Forelimb muscle (tissue), 1 donor: Measurements from ENCODE around the gene MITF. TPM values are rescaled to one million over a fixed set of nuclear protein-coding genes. Genes with fewer than 3 reads are reported as not detected.
A peak's percentile ranks its signal among the peaks of the same experiment; 100 is the strongest.
"Not testable (repeated sequence)": the region's sequence is repeated elsewhere in the genome, so short reads cannot be mapped to it uniquely, and the experiment has no call there.

Experiments used
- DNase-seq: peaks from one replicate; pipeline ENCODE4 v3.0.0-alpha.2; 2013; ENCODE audit warnings: low read depth
- polyA plus RNA-seq: library from polyadenylated mRNA; unstranded; fragments of 120-200 nt; gene quantifications from one replicate; pipeline ENCODE4 v1.2.1, GENCODE V29; 2013; ENCODE audit not compliant: insufficient read length

The MITF gene
- polyA plus RNA-seq, 1 donor = 6.8 TPM

DNA sequence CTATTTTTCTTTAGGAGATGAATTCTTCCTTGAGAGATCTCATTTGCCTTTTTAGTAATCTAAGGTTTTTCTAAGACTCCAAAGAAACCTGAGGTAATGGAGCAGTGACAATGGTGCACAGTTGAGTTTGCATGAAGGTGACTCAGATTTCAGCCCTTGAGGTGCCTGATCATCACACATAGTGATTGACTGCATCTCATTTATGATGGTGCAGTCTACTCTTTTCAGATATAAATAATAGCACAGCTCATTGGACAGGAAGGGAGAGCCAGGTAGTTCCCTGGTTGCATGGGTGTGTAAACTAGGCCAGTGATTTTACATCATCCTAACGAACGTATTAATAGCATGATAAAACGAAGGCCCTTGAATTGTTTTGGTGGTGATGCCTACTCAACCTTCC is 174.2 kb downstream of the MITF start:
- no peak for DNase-seq

DNA sequence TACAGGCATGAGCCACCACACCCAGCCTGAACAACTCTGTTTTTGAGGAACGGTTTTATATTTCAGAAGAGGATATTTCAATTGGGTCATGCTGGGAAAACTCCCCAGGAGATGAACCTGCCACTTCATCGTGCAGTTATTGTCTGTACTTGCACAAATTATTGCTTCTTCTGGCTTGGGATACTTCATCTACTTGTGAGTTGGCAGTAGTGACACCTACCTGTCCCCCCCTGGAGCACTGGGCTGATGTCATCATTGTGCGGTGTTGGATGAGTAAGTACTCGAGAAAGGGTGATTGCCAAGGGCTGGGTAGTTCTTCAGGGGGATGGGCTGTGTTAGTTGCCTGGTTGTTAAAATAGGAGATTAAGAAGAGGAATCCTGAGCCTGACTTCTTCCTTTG is 175.1 kb downstream of the MITF start:
- no peak for DNase-seq

- no peak for DNase-seq
These were observed 176.5 kb downstream of the MITF start for GRCh38 chr3:69915726-69916125.

- not testable (repeated sequence) for DNase-seq
These were observed 180.7 kb downstream of the MITF start for GRCh38 chr3:69920009-69920408.

DNA sequence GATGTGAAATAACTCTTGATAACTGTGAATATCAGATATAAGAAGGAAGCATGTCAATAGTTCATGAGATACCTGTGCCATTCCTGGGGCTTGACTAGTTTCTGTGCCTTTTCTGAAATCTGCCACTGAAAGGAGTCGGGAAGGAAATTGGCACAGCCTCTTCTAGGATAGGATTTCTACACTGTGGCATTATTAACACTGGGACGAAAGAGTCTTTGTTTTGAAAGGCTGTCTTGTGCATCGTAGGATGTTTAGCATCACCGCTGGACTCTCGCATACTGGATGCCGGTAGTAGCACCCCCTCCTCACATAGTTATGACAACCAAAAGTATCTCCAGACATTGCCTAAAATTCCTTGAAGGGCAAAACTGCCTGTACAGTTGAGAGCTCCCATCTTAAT is 182.4 kb downstream of the MITF start:
- DNase-seq = no peak

- DNase-seq = no peak
These were observed 183.3 kb downstream of the MITF start for GRCh38 chr3:69922521-69923000.

GRCh38 chr3:69925506-69925905 is 186.2 kb downstream of the MITF start:
- DNase-seq = no peak

- DNase-seq = no peak
These were observed 187.1 kb downstream of the MITF start for GRCh38 chr3:69926385-69926784.

- DNase-seq = no peak
These were observed 188.3 kb downstream of the MITF start for GRCh38 chr3:69927571-69927970.

DNA sequence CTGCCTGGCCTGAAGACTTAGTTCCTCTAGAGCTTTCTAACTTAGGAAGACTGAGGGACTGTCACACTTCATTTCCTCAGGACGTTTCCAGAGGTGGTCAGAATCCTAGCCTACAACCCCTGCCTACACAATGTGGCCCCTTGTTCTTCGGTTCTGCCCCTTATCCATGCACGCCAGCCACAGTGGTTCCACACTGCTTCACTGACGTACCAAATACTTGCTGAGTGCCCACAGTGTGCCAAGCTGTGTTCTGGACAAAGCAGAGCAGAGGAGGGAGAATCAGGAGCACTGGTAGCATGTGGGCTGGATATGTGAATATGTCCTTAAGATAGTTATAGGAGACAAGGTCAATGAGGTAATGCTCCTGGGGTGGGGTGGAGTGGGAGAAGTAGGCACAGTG is 189.8 kb downstream of the MITF start:
- DNase-seq = no peak

- DNase-seq = no peak
These were observed 191.3 kb downstream of the MITF start for GRCh38 chr3:69930564-69930963.

DNA sequence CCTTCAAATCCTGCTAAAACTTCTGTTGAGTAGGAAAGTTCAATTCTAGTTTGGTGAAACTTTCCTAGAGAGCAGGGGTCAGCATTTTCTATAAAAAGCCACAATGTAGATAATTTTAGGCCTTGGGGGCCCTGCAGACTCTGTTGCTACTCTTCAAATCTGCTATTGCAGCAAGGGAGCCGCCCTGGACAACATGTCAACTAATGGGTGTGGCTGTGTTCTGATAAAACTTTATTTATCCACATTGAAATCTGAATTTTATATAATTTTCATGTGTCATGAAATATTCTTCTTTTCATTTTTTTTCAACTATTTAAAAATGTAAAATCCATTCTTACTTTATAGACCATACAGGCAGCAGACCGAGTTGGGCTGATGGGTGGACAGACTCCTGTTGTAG is 192.8 kb downstream of the MITF start:
- no peak for DNase-seq

- no peak for DNase-seq
These were observed 193.2 kb downstream of the MITF start for GRCh38 chr3:69932501-69932900.

DNA sequence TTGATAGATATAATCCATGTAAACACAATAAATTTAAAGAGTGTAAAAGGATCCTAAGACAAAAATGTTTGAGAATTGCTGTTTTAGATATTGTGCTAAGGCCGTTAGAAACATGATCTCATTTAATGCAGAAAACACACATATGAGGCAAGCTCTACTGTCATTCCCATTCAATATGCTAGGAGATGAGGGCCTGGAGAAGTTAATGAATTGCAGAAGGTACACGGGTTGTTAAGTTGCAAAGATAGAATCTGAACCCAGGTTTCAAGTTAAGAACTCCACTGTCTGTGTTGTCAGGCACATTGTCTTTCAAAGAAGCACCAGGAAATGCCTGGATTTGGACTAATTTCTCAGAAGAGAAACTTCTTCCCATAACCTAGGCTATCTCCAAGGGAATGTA is 195.1 kb downstream of the MITF start:
- DNase-seq = no peak

GRCh38 chr3:69936266-69936665 is 197.0 kb downstream of the MITF start:
- no peak for DNase-seq

DNA sequence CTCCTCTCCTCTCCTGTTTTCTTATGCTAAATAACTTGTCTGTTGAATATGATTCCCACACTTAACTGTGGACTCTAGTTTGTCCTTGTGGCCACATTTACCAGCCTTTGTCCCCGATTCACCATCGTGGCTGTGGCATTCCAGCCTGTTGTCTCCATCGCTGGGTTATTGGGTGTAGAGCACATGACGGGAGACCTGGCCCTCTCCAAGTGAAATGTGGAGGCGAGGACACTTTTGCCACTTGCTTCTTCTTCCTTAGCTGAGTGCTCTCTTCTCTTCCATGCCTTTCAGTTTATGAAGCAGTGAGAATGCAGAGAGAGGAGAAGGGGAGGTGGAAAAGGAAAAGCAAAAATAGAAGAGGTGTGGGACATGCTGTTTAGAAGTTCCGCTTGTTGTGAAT is 198.8 kb downstream of the MITF start:
- no peak for DNase-seq

DNA sequence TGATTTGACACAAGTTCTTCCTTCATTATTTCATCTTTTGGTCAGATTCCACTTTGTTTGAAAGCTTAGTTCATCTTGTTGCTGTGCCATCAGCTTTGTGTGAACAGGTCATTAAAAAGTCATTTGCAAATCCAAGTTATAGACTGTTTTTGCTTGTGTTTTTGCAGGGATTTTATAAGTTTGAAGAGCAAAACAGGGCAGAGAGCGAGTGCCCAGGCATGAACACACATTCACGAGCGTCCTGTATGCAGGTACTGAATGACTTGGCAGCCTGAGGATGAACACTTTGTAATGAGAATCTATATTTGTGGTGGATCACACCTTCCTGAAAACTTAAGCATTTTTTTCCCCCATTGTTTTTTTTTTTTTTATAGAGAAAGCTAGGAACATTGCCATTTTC is 199.7 kb downstream of the MITF start:
- no peak for DNase-seq

- no peak for DNase-seq
These were observed 201.8 kb downstream of the MITF start for GRCh38 chr3:69941037-69941436.

GRCh38 chr3:69941439-69942176 is 202.3 kb downstream of the MITF start:
- no peak for DNase-seq

DNA sequence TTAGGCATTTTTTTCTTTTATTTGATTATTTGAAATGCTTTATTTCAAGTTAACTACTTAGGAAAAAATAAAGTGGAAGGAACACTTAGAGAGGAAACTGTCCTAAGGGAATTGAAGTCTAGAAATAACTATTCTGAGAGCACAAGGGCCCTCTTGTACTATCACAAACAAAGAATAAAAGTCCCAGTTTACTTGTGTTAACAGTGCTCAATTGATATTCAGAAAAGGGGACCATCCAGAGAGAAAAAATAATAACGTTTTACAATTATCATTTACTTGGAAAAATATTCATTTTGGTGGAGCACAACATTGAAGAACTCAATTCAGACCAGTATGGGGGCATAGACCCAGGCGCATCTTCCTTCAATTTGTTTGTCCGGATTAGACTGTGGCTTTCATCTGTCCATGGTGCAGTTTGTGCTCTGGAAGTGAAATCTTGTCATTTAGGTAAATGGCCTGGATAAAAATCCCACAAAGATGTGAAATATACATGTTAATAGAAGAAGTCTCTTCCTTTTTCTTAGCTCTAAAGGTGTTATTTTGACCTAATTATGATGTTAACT is 205.7 kb downstream of the MITF start:
- no peak for DNase-seq

DNA sequence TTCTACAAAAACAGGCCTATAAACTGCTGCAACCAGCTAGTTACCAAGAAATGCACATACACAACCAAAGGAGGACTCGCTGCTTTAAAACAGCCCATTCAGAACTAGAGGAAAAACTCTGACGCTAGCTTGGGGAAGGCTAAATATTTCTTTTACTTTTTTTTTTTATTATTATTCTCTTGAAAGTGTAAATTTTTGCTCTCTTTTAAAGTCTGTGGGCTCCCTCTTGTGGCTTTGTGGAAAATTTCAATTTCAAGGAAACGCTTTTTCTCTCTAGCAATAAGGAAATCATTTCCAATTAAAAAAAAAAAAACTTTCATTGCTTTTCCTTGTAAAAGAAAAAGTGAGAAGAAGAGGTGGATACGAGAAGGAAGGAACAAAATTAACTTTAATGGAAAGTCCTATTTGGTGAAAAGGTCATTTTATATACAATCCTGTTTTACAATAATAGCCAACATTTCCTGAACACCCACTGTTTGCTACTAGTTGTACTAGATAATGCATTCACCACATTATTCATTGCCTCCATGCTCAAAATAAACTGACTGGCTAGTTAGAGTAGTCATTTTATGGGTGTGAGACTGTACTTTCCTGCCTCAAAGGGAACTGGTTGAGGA is 209.1 kb downstream of the MITF start:
- DNase-seq = peak; percentile 13

DNA sequence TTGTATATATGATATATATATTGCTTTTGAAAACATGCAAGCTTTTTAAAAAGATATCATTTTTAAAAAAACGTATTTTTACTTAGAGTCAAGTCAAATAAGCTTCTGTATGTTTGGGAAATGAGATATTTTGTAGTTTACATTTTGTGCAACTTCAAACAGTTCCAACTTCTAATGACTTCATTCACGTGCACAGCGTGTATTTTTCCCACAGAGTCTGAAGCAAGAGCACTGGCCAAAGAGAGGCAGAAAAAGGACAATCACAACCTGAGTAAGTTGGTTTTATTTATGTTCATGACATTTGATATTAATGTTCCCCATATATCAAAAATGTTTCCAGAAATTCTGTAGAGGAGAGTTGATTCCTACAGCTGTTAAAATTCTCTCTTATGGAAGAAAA is 212.4 kb downstream of the MITF start:
- DNase-seq = no peak

GRCh38 chr3:69959581-69959980 is 220.3 kb downstream of the MITF start:
- DNase-seq = no peak
